SK-N-SH treated with all-trans-retinoic acid at 6 μM for 48 hours (cell line): ENCODE measurements around the gene FZR1.

Experiments used
- ESRRG ChIP-seq: fragments of 250-450 bp; sonication (Bioruptor Pico); IDR thresholded peaks from 2 replicates; pipeline ENCODE4 v1.6.1; 2021; ENCODE audit warnings: mild to moderate bottlenecking
- RARB ChIP-seq: fragments of 250-450 bp; sonication (Bioruptor Pico); IDR thresholded peaks from 2 replicates; pipeline ENCODE4 v1.8.0; 2021; ENCODE audit warnings: mild to moderate bottlenecking, moderate library complexity
- ZFP3 ChIP-seq: fragments of 250-450 bp; sonication (Bioruptor Pico); IDR thresholded peaks from 2 replicates; pipeline ENCODE4 v1.5.0; 2020; ENCODE audit warnings: mild to moderate bottlenecking, moderate library complexity
- ZNF70 ChIP-seq: fragments of 450-650 bp; formaldehyde crosslinking; IDR thresholded peaks from 2 replicates; pipeline ENCODE4 v1.5.0; 2020; ENCODE audit warnings: mild to moderate bottlenecking, moderate library complexity
- TF ChIP-seq, protein P1 (sequence below): fragments of 250-450 bp; sonication (Bioruptor Pico); IDR thresholded peaks from 2 replicates; pipeline ENCODE4 v1.8.0; 2021; ENCODE audit warnings: low read depth, mild to moderate bottlenecking, moderate library complexity, borderline replicate concordance

DNA sequence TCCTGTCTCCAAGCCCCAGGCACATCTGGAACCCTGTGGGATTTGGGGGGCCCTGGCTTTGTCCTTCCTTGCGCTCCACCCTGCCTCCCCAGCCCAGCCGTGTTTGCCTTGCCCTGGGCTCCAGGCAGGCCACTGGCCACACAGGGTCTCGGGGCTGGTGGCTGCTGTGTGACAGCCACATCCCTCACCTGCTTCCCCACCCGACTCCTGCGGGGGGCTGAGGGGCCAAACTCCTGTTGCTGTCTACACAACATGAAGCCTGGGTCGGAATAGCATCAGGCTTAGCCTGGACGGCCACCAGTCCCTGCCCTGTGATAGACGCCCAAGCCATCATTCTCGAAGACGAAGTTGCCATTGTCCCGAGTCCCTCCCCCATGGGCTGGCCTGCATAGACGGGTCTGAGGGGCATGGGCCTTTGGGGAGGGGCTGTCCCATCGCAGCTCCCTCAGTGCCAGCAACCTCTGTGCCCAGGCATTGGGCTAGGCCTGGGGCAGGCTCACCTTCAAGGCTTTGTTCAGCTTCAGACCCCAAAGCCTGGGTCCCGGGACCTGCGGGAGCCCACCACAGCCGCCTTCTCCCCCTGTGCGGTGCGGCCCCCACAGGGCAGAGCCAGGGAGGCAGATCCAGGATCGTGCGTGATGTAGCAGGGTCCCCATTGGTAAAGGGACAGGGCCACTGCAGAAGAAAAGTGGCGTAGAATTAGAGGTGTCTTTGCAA lies 17.4 kb downstream of the FZR1 start:
- TF ChIP-seq ZFP3 (CRISPR knock-in tag) (no peak), ESRRG (CRISPR knock-in tag) (no peak), RARB (CRISPR knock-in tag) (no peak), ZNF70 (no peak)
- TF ChIP-seq, protein P1, sequence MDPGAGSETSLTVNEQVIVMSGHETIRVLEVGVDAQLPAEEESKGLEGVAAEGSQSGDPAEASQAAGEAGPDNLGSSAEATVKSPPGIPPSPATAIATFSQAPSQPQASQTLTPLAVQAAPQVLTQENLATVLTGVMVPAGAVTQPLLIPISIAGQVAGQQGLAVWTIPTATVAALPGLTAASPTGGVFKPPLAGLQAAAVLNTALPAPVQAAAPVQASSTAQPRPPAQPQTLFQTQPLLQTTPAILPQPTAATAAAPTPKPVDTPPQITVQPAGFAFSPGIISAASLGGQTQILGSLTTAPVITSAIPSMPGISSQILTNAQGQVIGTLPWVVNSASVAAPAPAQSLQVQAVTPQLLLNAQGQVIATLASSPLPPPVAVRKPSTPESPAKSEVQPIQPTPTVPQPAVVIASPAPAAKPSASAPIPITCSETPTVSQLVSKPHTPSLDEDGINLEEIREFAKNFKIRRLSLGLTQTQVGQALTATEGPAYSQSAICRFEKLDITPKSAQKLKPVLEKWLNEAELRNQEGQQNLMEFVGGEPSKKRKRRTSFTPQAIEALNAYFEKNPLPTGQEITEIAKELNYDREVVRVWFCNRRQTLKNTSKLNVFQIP (CRISPR knock-in tag), result no peak
